HG02870 (cell line): ENCODE measurements around the gene PKDREJ.
"Not testable (repeated sequence)": the region's sequence is repeated elsewhere in the genome, so short reads cannot be mapped to it uniquely, and the experiment has no call there.

ENCODE experiments used
- ATAC-seq: cut with Tn5 transposase; IDR thresholded peaks from one replicate; pipeline ENCODE4 v1.9.1; 2021; ENCODE audit warnings: mild to moderate bottlenecking, moderate library complexity; ENCODE audit not compliant: unreplicated experiment

Gene PKDREJ

DNA sequence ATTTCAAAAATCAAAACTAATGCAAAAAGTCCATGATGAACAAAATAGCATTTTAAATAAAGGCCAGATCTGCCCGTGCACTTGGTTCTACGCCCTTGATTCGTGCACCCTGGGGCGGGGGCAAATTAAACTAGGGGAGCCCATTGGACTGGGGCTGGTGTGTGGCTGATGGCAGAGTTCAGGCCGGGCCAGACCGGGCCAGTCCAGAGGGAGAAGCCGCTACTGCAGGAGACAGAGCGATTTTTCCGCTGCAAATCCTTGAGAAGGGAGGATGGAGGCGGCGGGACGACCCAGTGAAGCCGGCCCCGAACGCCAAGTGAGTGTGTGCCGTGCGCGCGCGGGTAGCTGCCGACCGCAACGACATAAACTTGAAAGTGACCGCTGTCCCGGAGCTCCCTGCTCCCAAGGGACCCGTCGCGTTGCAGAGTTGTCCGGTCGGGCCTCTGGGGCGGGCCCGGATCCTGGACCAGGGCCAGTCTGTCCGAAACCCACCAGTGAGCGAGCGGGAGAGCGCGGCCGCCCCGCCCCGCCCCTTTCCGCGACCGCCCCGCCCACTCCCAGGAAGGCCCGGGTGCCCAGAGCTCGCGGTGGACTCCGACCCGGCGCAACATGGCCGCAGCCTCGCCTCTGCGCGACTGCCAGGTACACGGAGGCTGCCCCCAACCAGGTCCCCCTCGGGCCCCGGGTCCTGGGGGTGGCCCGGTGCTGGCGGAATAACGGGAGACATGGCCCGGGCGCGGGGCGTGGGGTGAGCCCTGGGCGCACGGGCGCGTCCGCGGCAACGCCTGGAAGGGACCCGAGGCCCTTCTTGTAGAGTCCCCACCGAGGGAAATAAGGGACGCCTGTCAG is 4.5 kb upstream of the PKDREJ start, which contains the start of gene TTC38:
TSS of gene TTC38 (plus strand) at position 578 of the 849 bp plus-strand sequence. CDS start at position 610, 32 bp downstream.
- ATAC-seq = no peak

DNA sequence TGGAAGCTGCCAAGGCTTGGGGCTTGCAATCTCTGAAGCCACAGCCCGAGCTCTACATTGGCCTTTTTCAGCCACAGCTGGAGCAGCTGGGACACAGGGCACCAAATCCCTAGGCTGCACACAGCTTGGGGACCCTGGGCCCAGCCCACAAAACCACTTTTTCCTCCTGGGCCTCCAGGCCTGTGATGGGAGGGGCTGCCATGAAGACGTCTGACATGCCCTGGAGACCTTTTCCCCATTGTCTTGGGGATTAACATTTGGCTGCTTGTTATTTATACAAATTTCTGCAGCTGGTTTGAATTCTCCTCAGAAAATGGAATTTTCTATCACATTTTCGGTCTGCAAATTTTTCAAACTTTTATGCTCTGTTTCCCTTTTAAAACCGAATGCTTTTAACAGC is 2.5 kb upstream of the PKDREJ start:
- not testable (repeated sequence) for ATAC-seq

DNA sequence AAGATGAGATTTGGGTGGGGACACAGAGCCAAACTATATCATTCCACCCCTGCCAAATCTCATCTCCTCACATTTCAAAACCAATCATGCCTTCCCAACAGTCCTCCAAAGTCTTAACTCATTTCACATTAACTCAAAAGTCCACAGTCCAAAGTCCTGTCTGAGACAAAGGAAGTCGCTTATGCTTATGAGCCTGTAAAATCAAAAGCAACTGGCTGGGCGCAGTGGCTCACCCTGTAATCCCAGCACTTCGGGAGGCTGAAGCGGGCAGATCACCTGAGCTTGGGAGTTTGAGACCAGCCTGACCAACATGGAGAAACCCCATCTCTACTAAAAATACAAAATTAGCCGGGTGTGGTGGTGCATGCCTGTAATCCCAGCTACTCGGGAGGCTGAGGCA is 1.4 kb upstream of the PKDREJ start:
- not testable (repeated sequence) for ATAC-seq

DNA sequence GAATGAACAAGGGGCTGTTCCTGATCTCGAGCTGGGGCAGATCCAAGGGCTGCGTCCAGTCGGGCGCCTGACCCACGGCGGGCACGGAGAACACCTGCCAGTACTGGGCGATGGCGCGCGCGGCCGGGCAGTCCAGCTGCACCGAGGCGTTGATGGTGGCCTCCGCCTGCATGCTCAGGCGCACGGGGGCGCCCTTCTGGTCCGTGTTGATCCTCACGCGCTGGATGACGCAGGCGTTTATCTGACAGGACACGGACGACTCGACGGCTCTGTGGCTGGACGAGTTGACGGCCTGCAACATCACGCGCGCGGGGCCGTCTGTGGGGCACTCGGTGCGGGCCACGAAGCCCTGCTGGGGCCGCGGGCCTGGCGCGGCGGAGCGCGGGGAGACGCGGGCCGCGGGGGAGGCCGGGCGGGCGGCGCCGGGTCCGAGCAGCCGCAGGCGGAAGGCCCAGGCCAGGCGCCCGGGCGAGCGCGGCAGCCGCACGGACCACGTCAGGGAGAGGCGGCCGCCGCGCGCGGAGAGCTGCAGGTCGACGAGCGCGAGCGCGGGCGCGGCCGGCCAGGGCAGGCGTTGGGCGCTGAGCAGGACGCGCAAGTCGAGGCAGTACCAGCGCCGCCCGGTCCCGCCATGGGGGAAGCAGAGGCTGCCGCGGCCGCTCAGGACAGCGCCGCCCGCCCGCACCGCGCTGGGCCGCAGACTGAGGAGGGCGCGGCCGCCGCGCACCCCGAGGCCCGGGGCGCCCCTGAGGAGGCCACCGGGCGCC is 511 bp downstream of the PKDREJ start:
- no peak for ATAC-seq

DNA sequence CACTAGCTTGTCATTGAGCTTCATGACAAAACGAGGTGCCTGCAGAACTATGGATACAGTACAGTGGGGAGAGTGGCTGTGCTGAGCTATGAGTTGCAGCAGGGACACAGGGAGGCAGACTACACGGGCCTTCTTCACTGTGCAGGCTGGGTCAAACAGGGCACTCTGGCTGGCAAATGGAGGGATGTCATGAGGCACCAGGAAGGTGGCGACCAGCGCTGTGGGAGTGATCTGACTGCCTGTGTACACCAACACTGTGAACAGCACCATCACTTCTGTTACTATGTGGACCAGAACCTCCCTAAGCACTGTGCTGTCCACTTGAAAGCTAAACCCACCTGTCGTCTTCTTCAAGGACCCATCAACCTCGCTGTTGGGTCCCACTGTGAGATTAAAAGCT is 3.1 kb downstream of the PKDREJ start:
- ATAC-seq = no peak

DNA sequence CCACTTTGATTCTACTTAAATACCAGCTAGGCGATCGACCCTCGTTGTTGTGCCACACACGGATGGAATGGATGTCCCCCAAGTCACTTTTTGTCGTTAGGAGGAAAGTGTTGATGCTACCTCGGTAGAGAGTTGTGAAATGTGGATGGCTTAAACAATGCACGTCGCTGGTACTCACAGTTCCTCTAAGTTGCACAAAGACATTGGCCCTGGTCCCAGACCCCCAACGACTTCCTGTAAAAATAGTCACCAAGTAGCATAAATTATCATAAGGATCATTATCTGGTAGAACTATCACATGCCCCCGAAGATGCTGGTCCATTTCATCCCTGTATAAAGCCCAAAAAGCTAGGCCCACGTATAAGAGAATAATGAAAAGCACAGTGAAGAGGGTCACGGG is 3.8 kb downstream of the PKDREJ start:
- ATAC-seq = no peak

DNA sequence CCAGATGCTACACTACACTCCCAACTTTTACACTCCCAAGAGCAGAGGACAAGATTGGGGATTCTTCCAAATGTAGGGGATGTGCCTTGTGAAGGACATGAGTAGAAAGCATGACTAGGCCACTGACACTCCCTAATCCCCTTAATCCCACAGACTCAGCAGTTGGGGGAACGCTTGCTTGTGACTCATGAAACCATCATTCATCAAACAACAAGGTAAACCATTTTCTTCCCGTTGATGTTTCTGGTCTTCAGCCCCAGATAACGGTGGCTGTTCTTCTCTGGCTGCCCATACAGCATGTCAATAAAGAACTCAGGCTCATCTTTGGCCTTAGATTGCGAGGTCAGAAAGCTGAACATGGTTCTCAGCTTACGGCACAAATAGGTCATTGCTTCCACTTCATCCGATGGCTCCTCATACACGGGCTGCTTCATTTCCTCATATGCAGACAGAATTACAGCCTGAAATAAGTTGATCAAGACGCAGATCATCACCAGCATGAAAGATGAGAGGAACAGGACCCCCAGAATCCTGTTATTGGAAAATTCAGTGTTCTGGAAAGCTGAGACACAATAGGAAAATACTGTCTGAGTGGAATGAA is 6.7 kb downstream of the PKDREJ start:
- ATAC-seq = no peak

DNA sequence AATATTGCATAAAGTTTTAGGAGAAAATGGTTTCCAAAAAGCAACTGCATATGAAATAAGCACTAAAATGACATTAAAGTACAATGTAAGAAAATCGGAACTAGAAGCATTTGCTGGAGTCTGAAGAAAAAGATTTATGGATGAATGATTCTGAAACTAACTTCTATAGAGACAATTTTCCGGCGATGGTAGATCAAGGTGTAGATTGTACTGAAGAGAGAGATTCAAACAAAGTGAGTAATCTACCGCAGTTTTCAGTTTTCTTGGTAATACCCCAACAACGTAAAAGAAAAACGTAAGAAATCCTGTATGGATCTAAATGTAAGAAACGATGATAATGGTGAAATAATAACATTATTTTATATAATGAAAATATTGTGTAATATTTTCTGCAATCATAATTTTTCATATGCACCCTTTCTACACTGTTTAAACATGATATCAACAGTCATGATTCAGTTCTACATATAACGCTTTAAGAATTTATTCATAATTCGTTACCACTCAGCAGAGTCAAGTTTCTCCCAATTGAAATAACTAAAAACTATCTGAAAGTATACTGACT is 11.2 kb downstream of the PKDREJ start:
- no peak for ATAC-seq

DNA sequence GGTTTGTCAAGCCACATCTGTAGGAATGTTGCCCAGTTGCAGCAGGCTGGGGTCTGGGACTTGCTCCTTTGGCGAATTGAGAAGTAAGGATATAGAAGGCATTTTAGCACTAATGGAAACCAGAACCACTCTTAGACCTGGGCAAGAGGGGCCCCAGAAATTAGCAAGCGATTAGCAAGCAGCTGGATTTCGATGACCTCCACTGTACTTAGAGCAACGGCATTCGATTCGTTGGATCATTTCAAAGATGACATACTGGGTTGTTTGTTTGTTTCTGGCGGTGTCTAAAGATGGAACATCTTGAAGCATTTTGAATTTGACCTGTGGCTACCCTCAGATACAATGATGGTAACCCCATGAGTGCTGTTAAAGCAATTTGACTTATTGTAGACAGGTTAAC is 11.9 kb downstream of the PKDREJ start:
- no peak for ATAC-seq

DNA sequence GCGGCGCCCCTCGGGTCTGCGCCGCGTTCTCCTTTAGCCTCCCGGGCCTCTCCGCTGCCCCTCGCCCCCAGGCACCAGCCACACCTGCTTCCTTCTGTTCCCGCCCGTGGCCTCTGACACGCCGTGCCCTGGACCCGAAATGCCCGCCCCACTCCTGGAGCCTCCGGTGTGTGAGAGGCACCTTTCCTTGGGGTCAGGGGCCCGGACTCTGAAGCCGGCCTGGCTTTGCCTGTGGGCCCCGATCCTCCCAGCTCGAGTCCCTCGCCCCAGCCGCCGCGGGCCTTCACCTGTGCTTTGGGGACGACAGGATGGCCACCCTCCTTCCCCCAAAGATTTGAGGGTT is 12.4 kb downstream of the PKDREJ start:
- ATAC-seq = no peak

DNA sequence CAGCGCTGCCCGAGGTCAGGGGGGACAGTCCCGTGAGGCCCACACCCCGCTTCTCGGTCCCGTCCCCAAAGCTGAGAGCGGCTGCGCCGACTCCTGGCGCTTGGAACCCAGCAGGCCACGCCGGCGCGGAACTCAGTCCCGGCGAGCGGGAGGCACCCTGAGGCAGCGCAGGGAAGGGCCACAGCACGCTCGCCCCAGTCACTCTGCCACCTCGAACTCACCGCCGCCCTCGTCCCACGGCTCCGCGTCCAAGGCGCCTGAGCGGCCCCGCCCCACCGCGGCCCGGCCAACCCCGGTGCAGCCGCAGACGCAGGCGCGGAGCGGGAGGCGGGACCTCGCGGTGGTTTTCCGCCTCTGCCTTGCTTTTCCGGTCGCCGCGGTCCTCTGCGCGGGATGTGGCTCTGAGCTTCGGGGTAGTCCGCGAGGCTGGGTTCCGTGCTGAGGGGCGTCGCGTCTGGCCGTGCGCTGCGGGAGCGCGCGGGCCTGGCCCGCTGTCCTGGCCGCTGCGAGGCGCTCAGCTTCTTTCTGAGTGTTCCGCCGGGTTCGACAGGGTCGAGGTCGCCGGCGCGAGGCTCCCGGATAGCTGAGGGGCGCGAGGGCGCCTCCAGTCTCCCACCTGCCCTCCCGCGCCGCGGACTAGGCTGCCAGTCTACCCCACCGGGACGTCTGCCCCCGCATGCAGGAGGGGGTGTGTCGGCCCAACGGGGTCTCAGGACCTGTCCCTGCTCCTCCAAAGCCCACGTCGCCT is 12.9 kb downstream of the PKDREJ start, which contains the start of gene CDPF1:
TSS of gene CDPF1 (minus strand) at position 259 of the 748 bp plus-strand sequence. CDS start 2,009 bp downstream, outside the sequence.
- peak; percentile 82 for ATAC-seq

DNA sequence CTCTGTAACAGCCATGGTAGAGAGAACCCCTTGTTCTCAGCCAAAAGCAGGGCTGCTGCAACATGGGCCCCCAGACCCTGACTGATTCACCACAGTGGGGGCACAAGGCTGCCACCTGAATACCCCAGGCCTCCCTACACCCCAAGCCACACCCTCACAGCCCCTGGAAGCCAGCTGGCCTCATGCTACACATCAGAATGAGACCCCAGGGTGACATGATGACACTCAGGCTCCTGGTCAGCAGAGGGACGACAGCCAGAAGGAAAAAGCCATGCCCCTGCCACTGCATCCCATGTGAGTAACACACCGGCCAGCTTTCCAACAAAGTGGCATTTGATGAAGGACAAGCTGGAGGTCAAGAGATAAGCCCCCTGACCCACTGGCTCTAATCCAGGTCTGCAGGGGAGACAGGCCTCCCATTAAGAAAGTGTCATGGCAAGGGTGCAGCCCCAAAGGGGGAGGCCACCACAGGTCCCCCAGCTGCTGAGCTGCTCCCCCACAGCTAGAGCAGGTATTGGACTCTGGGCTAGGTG is 15.6 kb downstream of the PKDREJ start:
- no peak for ATAC-seq

DNA sequence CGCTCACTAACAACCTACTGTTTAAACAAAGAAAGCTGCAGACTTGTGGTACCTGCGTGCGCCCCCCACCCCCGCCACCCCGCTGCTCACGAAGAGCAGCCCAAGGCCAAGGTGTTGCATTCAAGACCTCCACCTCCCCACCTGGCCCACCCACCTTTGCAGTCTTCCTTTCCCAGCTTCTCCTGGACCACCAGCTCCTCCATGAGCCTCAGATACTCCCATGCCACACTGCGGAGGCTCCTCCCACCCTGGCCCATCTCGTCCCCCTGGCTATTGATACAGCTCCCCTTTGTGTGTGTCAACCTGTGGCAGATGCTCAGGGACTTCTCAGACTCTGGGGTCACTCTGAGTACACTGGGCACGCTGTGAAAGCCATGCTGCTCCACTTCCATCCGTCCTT is 17.0 kb downstream of the PKDREJ start:
- no peak for ATAC-seq

DNA sequence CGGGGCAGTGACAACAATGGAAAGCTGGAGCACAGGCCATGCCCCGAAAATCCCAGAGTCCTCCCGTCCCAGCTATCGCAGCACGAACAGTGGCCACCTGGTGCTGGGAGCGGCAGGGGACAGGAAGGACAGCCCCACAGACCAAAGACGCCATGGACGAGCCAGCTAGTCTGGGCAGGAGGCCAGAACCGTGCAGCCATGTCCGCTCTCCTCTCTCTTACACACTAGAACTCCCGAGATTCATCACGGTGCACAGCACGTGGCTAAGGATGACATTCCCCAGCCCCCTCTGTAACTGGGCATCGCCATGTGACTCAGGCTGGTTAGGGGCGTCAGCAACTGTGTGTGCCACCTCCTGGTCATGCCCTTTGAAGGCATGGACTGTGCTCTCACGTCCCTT is 17.6 kb downstream of the PKDREJ start:
- no peak for ATAC-seq

DNA sequence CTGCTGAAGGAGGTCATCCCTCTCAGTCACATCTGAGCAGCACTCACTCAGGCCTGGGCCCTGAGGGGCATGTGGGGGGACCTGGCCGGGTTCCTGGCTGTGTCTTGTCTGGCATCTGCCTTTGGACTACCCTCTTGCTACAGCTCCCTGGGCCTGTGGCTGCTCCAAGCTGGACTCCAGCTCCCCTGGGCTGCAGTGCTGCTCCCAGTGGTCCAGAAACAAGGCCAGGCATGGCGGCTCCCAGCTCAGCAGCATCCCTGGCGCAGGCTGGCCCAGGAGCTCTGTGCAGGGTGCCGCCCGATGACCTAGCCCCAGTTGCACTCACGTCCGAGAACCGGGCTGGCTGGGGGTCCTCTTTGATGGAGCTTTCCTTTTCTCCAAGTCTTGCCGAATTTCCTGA is 18.4 kb downstream of the PKDREJ start:
- no peak for ATAC-seq

DNA sequence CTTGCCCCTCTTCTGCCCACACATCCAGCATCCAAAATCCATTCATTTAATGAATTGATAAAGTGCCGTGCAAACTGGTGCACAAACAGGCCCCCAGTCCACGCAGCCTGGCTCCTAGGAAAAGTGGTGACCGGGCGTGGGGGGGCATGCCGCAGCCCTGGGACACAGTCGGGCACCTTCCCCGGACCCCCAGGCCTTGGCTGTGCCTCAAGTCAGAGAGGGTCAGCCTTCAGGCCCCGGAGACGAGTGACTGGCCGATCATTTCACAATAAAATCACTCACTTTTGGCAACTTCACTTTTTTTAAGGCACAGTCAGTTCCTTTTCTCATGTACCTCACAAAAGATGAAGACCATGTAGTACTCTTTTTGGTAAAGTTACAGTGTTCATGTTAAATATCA is 21.1 kb downstream of the PKDREJ start:
- no peak for ATAC-seq

DNA sequence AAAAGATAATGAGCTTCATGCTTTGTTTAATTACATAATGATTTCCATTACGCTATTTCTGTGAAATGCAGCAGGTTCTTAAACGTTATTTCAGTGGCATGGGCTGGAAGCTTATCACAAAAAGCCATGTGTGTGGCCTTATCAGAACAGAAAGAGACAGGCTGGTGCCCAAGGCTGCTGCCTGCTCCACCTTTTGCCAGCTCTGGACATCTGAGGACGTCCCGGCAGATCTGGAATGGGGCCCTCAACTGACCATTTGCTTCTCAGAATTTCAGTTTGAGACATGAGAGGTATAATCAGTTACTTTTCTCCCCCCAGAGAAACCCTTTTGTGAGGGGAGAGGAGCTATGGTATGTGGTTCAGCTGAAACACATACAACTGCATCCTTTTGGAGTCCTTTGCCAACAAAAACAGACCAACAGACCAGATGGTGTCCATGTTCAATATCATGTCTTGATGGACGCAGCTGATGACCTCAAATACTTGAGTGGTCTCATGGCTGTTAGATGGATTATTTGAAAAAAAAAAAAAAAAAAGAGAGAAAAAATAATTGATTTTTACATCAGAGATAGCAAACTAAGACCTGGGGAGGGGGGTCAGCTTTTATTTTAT is 21.6 kb downstream of the PKDREJ start:
- ATAC-seq = no peak

DNA sequence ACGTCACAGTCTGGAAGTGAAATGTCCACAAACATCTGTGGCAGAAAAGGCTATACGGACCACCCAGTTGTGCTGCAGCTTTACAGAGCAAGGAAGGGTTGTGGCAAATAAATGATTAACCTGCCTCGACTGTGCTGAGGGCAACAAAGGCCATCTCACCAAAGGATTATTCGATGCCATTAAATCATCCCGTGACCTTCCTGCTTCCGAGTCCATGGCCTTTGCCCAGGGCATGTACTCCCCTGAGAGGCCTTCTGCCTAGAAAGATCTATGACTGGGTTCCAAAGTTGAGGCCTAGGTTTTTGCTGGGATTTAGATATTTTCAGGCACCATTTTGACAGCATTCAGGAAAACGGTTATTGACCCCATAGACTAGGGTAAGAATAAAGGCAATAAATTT is 22.2 kb downstream of the PKDREJ start:
- no peak for ATAC-seq

DNA sequence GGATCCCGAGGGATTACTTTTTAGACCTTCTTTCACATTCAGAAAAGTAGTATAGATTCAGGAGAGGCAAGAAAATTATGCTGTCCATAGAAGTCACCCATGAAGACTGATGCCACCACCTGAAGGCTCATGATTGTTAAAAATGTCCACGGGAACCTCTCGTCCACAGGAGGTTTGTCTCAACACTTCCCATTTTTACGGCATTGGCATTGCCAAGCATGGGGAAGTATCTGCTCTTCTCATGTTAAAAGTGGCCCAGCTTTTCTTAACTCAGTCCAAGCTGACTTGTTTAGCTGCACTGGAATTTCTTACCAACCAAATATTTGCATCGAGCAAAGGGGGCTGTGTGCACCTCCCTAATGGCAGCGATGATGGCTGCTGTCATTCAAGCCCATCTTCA is 22.6 kb downstream of the PKDREJ start:
- ATAC-seq = no peak

DNA sequence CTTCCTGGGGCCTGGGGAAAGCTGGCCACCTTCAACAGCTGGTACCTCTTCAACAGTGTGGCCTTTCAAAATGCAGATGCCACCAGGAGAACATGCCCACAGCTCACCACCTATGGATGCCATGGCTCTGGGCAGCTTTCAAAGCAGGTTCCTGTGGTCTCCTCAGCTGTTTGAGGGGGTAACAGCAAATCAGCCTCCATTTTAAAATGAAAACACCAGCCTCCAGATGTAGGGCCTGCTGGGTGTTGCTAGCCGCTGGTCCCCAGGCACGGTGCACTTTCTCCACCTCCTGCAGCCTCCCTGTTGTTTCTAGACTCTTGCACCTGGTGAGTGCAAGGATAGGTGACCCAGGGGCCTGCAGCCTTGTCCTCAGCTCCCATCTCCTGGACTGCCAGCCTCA is 23.1 kb downstream of the PKDREJ start:
- ATAC-seq = no peak
